GM21786 (cell line): Measurements from ENCODE around the gene POU2F2.
"Not testable (repeated sequence)": the region's sequence is repeated elsewhere in the genome, so short reads cannot be mapped to it uniquely, and the experiment has no call there.

Source experiments
- ATAC-seq: cut with Tn5 transposase; IDR thresholded peaks from one replicate; pipeline ENCODE4 v1.9.1; 2021; ENCODE audit not compliant: unreplicated experiment

The POU2F2 gene

DNA sequence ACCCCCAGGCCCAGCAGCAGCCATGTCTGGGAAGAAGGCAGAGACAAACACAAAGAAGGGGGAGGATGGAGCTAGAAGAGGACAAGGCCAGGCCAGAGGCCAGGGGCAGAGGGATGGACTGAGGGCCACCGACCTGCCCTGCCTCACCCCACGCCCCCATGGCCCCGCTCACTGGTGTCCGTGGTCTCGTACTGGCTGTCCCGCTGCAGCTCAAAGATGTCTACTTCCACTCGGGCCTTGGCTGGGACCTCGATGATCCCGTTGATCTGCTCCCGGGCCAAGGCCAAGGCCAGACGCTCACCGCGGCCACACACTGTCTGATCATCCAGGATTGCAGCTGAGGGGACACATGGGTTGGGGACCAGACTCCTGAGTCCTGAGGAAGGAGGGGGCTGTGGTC, 67.2 kb downstream of the POU2F2 start:
- no peak for ATAC-seq

- no peak for ATAC-seq
Observed at GRCh38 chr19:42064432-42064831, 67.8 kb downstream of the POU2F2 start.

GRCh38 chr19:42062381-42062780, 69.9 kb downstream of the POU2F2 start:
- ATAC-seq: no peak

- no peak for ATAC-seq
Observed at GRCh38 chr19:42060117-42060516, 72.1 kb downstream of the POU2F2 start.

DNA sequence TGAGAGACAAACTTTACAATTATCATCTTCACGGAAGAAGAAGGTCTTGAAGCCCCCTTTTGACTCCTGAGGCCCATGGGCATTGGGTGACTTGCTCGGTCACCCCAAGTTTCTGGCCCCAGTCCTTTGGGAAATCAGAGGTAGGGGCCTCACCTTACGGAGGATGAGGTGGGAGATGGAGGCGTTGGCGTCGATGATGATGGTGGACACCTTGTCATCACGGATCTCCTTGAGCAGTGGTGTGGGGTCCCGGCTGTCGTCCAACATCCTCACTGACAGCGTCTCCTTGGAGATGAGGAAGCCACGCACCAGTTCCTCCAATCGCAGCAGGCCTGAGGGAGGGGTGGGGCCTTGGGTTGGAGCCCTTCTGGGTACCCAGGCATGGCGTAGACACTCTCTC, 73.0 kb downstream of the POU2F2 start:
- no peak for ATAC-seq

DNA sequence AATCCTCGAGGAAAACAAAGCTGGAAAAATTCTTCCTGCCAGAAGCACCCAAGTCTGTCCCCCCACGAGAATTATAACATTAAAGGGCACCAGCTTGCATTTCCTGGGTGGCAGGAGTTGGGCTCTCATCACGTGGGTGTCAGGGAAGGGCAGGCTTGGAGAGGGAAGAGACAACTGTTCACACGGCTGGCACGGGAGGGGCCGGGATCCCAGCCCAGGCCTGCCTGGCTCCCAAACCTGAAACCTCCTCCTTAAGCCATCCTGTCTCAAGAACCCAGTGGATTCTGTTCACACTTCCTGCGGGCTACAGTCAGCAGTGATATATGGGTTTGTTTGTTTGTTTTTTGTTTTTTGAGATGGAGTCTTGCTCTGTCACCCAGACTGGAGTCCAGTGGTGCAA, 74.4 kb downstream of the POU2F2 start:
- no peak for ATAC-seq

DNA sequence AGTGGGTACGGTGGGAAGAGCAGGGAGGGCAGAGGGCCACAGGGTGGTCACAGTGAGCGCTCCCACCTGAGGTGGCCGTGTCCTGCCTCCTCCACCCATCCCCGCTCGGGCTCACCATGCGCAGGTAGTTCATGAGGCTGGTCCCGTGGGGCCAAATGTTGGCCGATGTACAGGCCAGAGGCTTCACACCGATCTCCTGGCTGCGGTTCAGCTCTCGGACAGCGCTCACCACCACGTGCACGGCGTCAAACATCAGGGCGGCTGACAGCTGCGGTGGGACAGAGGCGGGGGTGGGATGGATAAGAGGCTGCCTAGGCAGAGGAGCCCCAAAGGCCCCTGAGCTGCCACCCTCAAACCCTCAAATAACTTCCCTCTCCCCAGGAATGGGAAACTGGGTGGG, 78.0 kb downstream of the POU2F2 start:
- ATAC-seq: no peak

GRCh38 chr19:42053037-42053935, 79.0 kb downstream of the POU2F2 start:
- no peak for ATAC-seq

GRCh38 chr19:42052241-42052863, 79.9 kb downstream of the POU2F2 start:
- no peak for ATAC-seq

- no peak for ATAC-seq
Observed at GRCh38 chr19:42051166-42052115, 80.8 kb downstream of the POU2F2 start.

DNA sequence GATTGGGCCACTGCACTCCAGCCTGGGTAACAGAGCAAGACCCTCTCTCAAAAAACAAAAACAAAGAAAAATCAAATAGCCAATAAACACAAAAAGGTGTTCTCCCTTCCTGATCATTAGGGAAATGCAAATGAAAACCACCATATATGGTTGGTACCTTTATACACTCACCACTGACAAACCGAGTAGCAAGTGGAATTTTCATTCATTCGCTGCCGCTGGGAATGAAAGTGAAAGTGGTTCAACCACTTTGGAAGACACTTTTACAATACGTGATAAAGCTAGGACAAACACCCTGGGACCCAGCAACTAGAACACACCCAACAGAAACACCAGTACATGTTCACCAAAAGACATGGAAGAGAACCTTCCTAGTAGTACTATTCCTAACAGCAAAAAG, 83.3 kb downstream of the POU2F2 start:
- no peak for ATAC-seq

DNA sequence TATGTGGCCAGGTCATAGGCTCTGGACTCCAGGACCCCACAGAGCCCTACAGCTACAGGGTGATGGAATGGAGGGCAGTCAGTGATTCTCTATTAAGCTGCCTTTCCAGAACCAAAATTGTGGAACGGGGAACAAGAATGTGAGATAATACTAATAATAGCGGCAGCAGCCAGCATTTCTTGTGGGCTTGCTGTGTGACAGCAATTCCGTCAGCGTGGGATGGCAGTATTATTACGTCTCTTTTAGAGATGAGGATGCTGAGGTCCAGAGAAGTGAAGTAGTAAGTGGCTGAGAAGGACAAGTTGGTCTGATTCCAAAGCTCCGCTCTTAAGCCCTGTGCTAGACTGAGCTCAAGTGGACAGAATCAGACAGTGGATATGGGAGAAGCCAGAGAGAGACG, 86.7 kb downstream of the POU2F2 start:
- ATAC-seq: no peak

DNA sequence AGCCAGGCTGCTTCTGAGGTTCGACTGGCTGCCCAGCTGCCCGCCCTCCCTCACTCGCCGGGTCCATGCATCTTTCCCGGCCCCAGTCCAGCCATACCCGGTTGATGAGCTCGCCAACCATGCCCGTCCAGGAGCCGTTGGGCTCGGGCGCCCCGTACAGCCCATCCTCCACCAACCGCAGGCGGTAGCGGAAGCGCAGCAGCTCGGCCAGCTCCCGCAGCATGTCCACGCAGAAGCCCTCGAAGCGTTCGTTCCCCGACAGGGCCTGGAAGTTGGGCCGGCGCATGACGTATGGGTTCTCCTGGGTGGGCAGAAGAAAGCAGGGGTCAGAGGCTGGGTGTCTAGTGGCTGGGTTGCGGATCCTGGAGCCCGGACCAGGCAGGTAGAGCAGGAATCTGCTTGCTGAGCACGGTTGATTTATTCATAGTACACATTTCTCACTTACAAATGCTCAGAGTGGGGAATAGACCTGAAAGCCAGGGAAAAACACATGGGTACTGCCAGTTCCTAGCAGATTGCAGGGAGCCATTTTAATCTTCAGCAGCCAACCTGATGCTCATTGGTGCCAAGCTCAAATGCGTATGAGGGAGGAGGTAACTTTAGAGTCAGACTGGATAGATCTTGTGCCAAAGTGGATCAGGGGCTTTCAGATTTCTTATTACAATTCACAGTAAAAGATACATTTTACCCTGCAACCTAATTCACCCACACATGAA, 89.6 kb downstream of the POU2F2 start:
- no peak for ATAC-seq

GRCh38 chr19:42040491-42040890, 91.8 kb downstream of the POU2F2 start:
- not testable (repeated sequence) for ATAC-seq

DNA sequence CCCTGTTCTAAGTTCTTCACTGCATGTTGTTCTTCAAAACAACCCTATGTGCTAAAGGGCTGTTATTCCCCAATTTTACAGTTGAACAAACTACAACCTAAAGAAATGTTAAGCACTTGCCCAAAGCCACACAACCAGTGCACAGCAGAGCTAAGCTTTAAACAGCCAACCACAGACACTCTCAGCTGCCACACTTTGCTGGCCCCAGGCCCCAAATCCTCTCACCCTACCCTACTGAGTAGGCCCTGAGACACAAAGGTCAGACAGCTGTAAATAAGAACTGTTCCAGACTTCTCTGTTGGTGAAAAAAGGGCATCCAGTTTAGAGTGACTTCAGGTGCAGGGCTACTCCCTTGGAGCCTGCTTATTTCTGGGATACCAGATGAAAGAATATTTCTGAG, 92.2 kb downstream of the POU2F2 start:
- no peak for ATAC-seq

DNA sequence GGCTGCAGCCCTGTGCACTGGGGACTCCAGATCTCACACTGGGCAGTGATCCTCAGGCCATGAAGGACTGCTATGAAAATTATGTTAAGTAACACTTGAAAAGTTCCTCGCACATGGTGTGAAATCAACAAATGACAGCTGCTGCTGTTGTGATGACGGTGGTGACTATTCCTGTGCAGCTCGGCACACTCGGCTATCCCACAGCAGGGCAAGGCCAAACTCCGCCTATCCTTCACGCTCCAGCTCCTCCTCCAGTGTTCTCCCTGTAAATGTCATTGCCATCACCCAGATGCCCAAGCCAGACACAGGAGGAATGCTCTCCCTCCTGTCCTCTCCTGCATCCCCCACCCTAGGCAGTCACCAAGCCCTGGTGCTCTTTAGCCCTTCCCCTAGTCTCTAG, 93.6 kb downstream of the POU2F2 start:
- ATAC-seq: no peak

GRCh38 chr19:42037649-42038048, 94.6 kb downstream of the POU2F2 start:
- ATAC-seq: no peak
